Astrocyte of the spinal cord (primary cell): ENCODE results near the gene ZFAND3.
A peak's percentile ranks its signal among the peaks of the same experiment; 100 is the strongest.

Experiments
- DNase-seq: peaks from one replicate; pipeline ENCODE4 v3.0.0; 2011; ENCODE audit warnings: low read depth, low spot score
- H3K4me3 ChIP-seq: 2 replicates; pipeline ENCODE4 v1.5.1; 2011; ENCODE audit warnings: low read depth, mild to moderate bottlenecking, low read length, moderate library complexity
- CTCF ChIP-seq: IDR thresholded peaks from 2 replicates; pipeline ENCODE4 v1.5.1; 2012; ENCODE audit warnings: low read depth, mild to moderate bottlenecking, low read length, inconsistent platforms
- in situ Hi-C: cut with HindIII; loops from 2 replicates; pipeline ENCODE4 v1.10.0; 2017; ENCODE audit warnings: low sequenced_read_pairs

The ZFAND3 gene

GRCh38 chr6:38092465-38092864 lies 272.9 kb downstream of the ZFAND3 start:
- no peak for TF ChIP-seq CTCF
- H3K4me3 ChIP-seq, result no peak overlapping the region
- DNase-seq, result no peak
- in situ Hi-C loops, result no loop called here

GRCh38 chr6:38092964-38093363 lies 273.4 kb downstream of the ZFAND3 start:
- TF ChIP-seq CTCF, result no peak

GRCh38 chr6:38095054-38095453 lies 275.5 kb downstream of the ZFAND3 start:
- DNase-seq, result peak; percentile 60
- TF ChIP-seq CTCF, result no peak
- no peak overlapping the region for H3K4me3 ChIP-seq
- in situ Hi-C loops, result no loop called here

More at GRCh38 chr6:38092964-38093363, 273.4 kb downstream of the ZFAND3 start:
- no peak for DNase-seq
- no peak overlapping the region for H3K4me3 ChIP-seq
- in situ Hi-C loops, result no loop called here

- no peak for DNase-seq
- no peak for TF ChIP-seq CTCF
- in situ Hi-C loops, result no loop called here
- no peak overlapping the region for H3K4me3 ChIP-seq
These were observed 279.7 kb downstream of the ZFAND3 start for GRCh38 chr6:38099221-38099620.

- in situ Hi-C loops, result no loop called here
- DNase-seq, result no peak
- no peak for TF ChIP-seq CTCF
- no peak overlapping the region for H3K4me3 ChIP-seq
These were observed 280.9 kb downstream of the ZFAND3 start for GRCh38 chr6:38100380-38100779.

- TF ChIP-seq CTCF, result no peak
- in situ Hi-C loops, result no loop called here
- no peak overlapping the region for H3K4me3 ChIP-seq
- DNase-seq, result no peak
These were observed 284.4 kb downstream of the ZFAND3 start for GRCh38 chr6:38103921-38104320.

GRCh38 chr6:38105066-38105465 lies 285.5 kb downstream of the ZFAND3 start:
- H3K4me3 ChIP-seq, result no peak overlapping the region
- no peak for TF ChIP-seq CTCF
- in situ Hi-C loops, result no loop called here
- no peak for DNase-seq
